Osteocyte (in vitro differentiated cells): ENCODE measurements around the gene USP10. TPM values are rescaled to one million over a fixed set of nuclear protein-coding genes. Genes with fewer than 3 reads are reported as not detected.

ENCODE experiments used
- DNase-seq: peaks from one replicate; pipeline ENCODE4 v3.0.0; 2021; ENCODE audit warnings: mixed read lengths; ENCODE audit not compliant: unreplicated experiment; ENCODE audit errors: extremely low spot score
- H3K27ac Mint-ChIP-seq: one replicate; pipeline ENCODE4 v1.8.0; 2021; ENCODE audit warnings: mild to moderate bottlenecking, mixed read lengths; ENCODE audit not compliant: unreplicated experiment
- H3K27me3 Mint-ChIP-seq: one replicate; pipeline ENCODE4 v1.8.0; 2021; ENCODE audit warnings: mixed read lengths; ENCODE audit not compliant: unreplicated experiment
- H3K36me3 Mint-ChIP-seq: one replicate; pipeline ENCODE4 v1.8.0; 2021; ENCODE audit warnings: mixed read lengths; ENCODE audit not compliant: unreplicated experiment
- H3K4me1 Mint-ChIP-seq: one replicate; pipeline ENCODE4 v1.8.0; 2021; ENCODE audit warnings: mixed read lengths; ENCODE audit not compliant: unreplicated experiment
- H3K4me3 Mint-ChIP-seq: one replicate; pipeline ENCODE4 v1.8.0; 2021; ENCODE audit warnings: mild to moderate bottlenecking, moderate library complexity, mixed read lengths; ENCODE audit not compliant: unreplicated experiment
- H3K9me3 Mint-ChIP-seq: one replicate; pipeline ENCODE4 v1.8.0; 2021; ENCODE audit warnings: mixed read lengths; ENCODE audit not compliant: unreplicated experiment
- total RNA-seq: library from RNA; stranded (reverse); gene quantifications from 2 replicates; pipeline ENCODE4 v1.2.1, GENCODE V29; 2021
- TF ChIP-seq, protein P1 (sequence below): fragments of 200-600 bp; sonication (generic); IDR thresholded peaks from 2 replicates; pipeline ENCODE4 v1.5.0; 2021; ENCODE audit warnings: antibody characterized with exemption, mild to moderate bottlenecking, moderate library complexity

USP10 gene
- total RNA-seq, 1 donor from 2014 or later: 46.3 TPM

DNA sequence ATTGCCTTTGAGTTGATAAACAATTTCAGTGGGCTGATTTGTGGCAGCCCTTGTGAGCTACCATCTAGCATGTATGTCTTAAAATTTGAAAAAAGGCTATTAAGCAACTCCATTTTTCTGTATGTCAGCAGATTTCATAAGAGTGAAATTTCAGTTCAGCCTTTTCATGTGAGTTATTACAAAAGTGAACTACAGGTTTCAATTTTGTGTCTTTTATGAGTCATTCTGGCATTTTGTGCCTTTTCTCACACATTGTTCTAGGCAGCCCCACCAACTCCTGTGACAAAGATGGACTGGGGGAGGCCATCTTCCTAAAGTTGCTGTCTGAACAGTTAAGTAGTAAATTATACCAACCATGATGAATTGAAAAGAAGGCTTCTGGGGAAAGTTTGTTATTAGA lies 52.1 kb downstream of the USP10 start:
- Mint-ChIP-seq H3K36me3 (peaks cover 4% of the 10 kb centered on the region), H3K4me1 (peaks cover 55% of the 10 kb centered on the region), H3K9me3 (no peaks in the 10 kb centered on the region), H3K4me3 (no peak overlapping the region), H3K27me3 (no peaks in the 10 kb centered on the region), H3K27ac (peak overlapping the region; percentile 92)
- TF ChIP-seq, protein P1, sequence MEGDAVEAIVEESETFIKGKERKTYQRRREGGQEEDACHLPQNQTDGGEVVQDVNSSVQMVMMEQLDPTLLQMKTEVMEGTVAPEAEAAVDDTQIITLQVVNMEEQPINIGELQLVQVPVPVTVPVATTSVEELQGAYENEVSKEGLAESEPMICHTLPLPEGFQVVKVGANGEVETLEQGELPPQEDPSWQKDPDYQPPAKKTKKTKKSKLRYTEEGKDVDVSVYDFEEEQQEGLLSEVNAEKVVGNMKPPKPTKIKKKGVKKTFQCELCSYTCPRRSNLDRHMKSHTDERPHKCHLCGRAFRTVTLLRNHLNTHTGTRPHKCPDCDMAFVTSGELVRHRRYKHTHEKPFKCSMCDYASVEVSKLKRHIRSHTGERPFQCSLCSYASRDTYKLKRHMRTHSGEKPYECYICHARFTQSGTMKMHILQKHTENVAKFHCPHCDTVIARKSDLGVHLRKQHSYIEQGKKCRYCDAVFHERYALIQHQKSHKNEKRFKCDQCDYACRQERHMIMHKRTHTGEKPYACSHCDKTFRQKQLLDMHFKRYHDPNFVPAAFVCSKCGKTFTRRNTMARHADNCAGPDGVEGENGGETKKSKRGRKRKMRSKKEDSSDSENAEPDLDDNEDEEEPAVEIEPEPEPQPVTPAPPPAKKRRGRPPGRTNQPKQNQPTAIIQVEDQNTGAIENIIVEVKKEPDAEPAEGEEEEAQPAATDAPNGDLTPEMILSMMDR: no peak
- DNase-seq: no peak

DNA sequence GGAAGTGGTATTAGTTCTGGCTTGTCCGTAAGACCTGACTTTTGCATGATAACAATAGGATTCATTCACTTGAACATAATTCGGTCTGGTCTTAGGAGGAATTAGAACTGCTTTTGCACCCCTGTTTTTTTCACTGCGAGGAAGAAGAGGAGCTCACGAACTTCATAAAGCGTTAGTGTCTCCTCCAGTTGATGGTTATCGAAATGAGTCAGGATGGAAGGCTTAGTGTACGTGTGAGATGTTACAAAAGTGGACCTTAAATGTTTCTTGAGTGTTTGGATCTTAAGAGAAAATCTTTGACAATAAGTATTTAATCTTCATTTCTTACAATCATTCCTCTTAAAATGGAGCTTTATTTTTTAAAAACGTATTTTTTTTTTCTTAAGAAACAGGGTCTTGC lies 52.8 kb downstream of the USP10 start:
- H3K4me3 Mint-ChIP-seq: no peak overlapping the region
- H3K9me3 Mint-ChIP-seq: no peaks in the 10 kb centered on the region
- TF ChIP-seq, protein P1: no peak
- no peak overlapping the region for H3K27ac Mint-ChIP-seq
- no peaks in the 10 kb centered on the region for H3K27me3 Mint-ChIP-seq
- peaks cover 4% of the 10 kb centered on the region for H3K36me3 Mint-ChIP-seq
- H3K4me1 Mint-ChIP-seq: peaks cover 55% of the 10 kb centered on the region
- no peak for DNase-seq

DNA sequence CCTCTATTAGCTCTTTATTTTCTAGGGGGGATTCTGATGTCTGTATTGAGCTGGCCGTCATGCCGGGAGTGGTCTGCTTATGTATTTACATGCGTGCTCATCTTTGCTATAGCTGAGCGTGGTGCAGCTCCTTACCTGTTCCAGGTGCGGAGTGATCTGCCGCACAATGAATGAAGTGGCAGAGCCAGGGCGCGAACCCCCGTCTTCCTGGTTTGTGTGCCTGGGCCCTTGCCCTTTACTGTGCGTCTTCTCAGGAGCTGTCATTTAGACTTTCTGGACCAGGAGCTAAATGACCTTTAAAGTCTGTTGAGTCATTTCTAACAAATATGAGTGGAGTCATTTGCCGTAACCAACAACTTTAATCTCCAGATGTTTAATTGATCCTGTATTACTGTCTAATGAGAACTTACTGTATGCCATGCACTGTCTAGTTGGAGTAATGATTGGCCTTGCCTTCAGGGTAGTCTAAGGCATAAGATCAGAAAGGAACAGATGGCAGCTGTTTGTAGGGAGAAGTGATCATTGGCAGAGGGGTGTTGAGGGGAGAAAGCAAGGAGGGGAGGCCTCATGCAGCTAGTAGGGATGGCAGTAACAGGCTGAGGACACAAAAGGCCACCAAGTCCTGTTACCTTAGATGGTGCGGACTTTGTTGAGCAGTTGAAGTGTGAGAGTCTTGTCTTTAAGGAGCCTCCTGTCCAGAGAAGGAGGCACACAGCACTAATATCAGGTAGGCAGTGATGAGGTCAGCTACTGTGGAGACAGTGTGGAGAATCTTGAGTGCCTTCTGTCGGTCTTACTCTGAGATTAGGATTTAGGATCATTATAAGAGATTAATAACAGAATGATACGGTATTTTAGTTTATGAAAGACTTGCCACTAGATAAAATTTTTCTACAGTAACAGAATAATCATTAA lies 53.9 kb downstream of the USP10 start:
- no peak for DNase-seq
- Mint-ChIP-seq H3K27ac (peak overlapping the region; percentile 43), H3K4me3 (no peak overlapping the region), H3K4me1 (peaks cover 64% of the 10 kb centered on the region), H3K27me3 (no peaks in the 10 kb centered on the region), H3K36me3 (peaks cover 4% of the 10 kb centered on the region), H3K9me3 (no peaks in the 10 kb centered on the region)
- TF ChIP-seq, protein P1: no peak

DNA sequence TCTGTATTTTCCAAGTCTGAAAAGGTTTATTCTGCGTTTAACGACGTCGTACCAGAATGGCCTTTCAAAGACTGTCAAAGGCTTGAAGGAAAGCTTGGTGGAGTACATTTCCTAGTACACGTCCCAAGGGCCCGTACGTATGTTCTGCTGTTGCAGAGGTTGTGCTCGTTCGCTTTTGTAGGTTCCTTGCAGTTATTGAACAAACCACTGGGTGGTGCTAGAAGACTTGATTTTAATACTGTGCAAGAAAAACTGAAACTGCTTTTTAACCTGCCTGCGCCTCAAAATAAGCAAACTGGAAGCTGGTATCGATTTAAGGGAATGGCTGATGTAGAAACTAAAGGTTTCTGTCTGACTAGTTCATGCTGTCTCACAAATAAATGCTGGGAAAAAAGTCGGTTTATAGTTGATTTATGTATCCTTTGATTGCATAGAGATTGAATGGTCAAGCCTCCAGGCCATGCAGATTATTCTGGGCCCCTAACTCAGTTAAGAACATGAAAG lies 54.6 kb downstream of the USP10 start:
- Mint-ChIP-seq H3K27me3 (no peaks in the 10 kb centered on the region), H3K4me3 (no peak overlapping the region), H3K4me1 (peaks cover 64% of the 10 kb centered on the region), H3K36me3 (peaks cover 4% of the 10 kb centered on the region), H3K27ac (peak overlapping the region; percentile 43), H3K9me3 (no peaks in the 10 kb centered on the region)
- TF ChIP-seq, protein P1: peak; percentile 86
- DNase-seq: no peak

DNA sequence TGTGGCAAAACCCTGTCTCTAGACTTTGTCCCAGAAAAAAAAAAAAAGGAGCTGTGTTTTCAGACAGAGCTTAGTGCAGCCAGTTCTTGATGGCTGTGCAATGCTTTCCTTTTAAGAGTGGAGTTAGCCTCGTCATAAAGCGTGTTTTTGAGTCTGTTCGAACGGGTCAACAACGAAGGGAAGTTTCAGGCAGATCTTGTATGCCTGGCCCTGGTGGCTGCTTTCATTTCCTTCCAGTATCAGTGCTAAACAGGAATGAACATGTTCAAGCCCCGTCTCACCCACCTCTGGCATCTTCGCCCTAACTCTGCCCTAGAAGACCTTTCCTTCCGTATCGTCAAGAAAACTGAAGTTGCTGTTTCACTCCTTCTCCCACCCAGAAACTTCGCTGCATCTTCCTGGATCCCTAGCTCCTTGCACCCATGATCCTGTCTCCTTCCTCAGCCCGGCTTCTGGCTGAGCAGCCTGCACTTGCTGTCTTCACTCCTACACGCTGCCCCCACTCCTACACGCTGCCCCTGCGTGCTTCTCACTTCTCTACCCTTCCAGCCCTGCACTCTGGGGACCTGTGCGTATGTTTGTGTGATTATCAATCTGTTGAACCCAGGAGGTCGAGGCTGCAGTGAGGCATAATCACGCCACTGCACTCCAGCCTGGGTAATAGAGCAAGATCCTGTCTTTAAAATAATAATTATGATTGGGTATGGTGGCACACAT lies 55.3 kb downstream of the USP10 start:
- Mint-ChIP-seq H3K4me1 (peaks cover 59% of the 10 kb centered on the region), H3K27ac (no peak overlapping the region), H3K9me3 (no peaks in the 10 kb centered on the region), H3K4me3 (no peak overlapping the region), H3K36me3 (peaks cover 4% of the 10 kb centered on the region), H3K27me3 (no peaks in the 10 kb centered on the region)
- TF ChIP-seq, protein P1: no peak
- DNase-seq: no peak
